Endothelial cell of umbilical vein (primary cell): ENCODE measurements around the gene RAP1GAP.

Experiments used
- CTCF ChIP-seq, 2 donors: IDR thresholded peaks; 1 replicate in 1 of 2; 2 replicates in 1 of 2; pipeline ENCODE4 v1.5.1; 2011; ENCODE audit warnings: low read length in 2 of 2, mild to moderate bottlenecking in 2 of 2, moderate library complexity in 2 of 2, control low read depth in 1 of 2, inconsistent platforms in 1 of 2, low read depth in 1 of 2; ENCODE audit not compliant: insufficient read depth in 1 of 2; ENCODE audit errors: extremely low read depth in 1 of 2
- EZH2 ChIP-seq: IDR thresholded peaks from 2 replicates; pipeline ENCODE4 v1.6.1; 2012; ENCODE audit warnings: borderline replicate concordance, low read depth, mild to moderate bottlenecking, moderate library complexity, low read length, inconsistent platforms; ENCODE audit not compliant: severe bottlenecking
- JUN ChIP-seq: IDR thresholded peaks from 2 replicates; pipeline ENCODE4 v1.6.1; 2011; ENCODE audit warnings: borderline replicate concordance, low read depth; ENCODE audit not compliant: insufficient read length, insufficient read depth
- MYC ChIP-seq: IDR thresholded peaks from one replicate; pipeline ENCODE4 v1.6.1; 2011; ENCODE audit warnings: mild to moderate bottlenecking, low read depth, low read length
- POLR2AphosphoS5 ChIP-seq: IDR thresholded peaks from 2 replicates; pipeline ENCODE4 v1.6.1; 2012; ENCODE audit warnings: low read depth, mild to moderate bottlenecking, control low read depth, low read length, moderate library complexity; ENCODE audit not compliant: insufficient read depth

- TF ChIP-seq POLR2AphosphoS5 (no peak), CTCF (IDR thresholded peaks at IDR 0.05; ENCODE audit: extremely low read depth in 1 of 2, insufficient read depth in 1 of 2, low read depth in 1 of 2, low read length in 2 of 2) (no peak), MYC (no peak), JUN (no peak), EZH2 (no peak)
Observed at GRCh38 chr1:21659924-21660326, 9.2 kb downstream of the RAP1GAP start.
